ENCODE measurements around the gene SRGAP1. TPM values are rescaled to one million over a fixed set of nuclear protein-coding genes. Genes with fewer than 3 reads are reported as not detected.
A peak's percentile ranks its signal among the peaks of the same experiment; 100 is the strongest.

The SRGAP1 gene
- total and polyA plus RNA-seq, 2 of the 4 experiments (the other 2 are of a cell fraction), result 10.0 to 10.2 TPM

DNA sequence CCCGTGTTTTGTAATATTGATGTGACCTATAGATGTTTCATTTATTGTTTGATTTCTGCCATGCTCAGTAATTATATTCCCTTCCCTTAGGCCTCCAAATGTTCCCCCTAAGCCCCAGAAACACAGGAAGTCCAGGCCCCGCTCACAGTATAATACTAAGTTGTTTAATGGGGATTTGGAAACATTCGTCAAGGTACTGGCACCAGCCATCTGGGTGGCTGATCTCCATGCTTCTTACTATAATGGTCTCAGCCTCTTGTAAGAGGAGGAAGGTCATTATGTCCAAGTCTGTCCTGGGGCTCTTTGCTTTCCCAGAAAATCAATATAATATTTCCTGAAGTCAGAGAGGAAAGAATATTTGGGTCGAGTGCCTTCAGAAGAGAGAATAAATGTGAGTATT lies 246.7 kb downstream of the SRGAP1 start:
- Histone ChIP-seq H3K27me3 (ENCODE audit: control insufficient read depth, insufficient read depth, low read length) (no peaks in the 10 kb centered on the region), H3K56ac (ENCODE audit: extremely low read depth, insufficient read depth, low read length) (no peak overlapping the region), H3K27ac (ENCODE audit: insufficient read depth, low read length) (no peak overlapping the region), H2AK5ac (ENCODE audit: low read depth, low read length) (no peak overlapping the region), H4K5ac (ENCODE audit: low read depth, low read length) (peak overlapping the region; percentile 25; the same call in 1 of the 2 replicates), H2BK15ac (ENCODE audit: low read depth, low read length) (peak overlapping the region; percentile 29; the same call in 1 of the 3 replicates), H3K9me1 (ENCODE audit: insufficient read depth, low read length) (peaks cover 13% of the 10 kb centered on the region; the same call in 1 of the 2 replicates), H3K36me3 (ENCODE audit: control insufficient read depth, insufficient read depth, low read length) (peaks cover 10% of the 10 kb centered on the region), H3K23ac (ENCODE audit: low read depth, low read length) (no peak overlapping the region), H3K18ac (ENCODE audit: low read depth, low read length) (no peak overlapping the region; the same call in 1 of the 2 replicates), H3K9me3 (ENCODE audit: control insufficient read depth, insufficient read depth, low read length) (no peaks in the 10 kb centered on the region), H3K79me1 (ENCODE audit: low read depth in 1 of 2, low read length in 2 of 2) (peaks cover 18 to 45% of the 10 kb centered on the region in 2 experiments), H2AFZ (replicated peaks; ENCODE audit: low read length, poor library complexity) (no peak overlapping the region), H3K4me2 (ENCODE audit: low read depth, low read length) (no peak overlapping the region), H3K4me1 (ENCODE audit: control insufficient read depth, insufficient read depth, low read length) (peaks cover 19% of the 10 kb centered on the region), H3K4ac (ENCODE audit: low read depth, low read length) (peak overlapping the region; percentile 36; the same call in 1 of the 2 replicates), H4K8ac (ENCODE audit: low read depth in 2 of 2, low read length in 2 of 2) (0 out of 4 replicates have a peak overlapping the region, but pooled peaks of 1 of the 2 experiments have one; percentile 33), H2BK20ac (ENCODE audit: low read depth, low read length) (no peak overlapping the region), H2AK9ac (replicated peaks; ENCODE audit: low read depth, low read length, poor library complexity) (no peak overlapping the region), H3K14ac (replicated peaks; ENCODE audit: low read depth, low read length) (no peak overlapping the region), H2BK120ac (ENCODE audit: low read depth, low read length) (no peak overlapping the region), H3K4me3 (ENCODE audit: insufficient read depth, low read depth, low read length) (no peak overlapping the region), H2BK5ac (ENCODE audit: low read depth, low read length, poor library complexity, severe bottlenecking) (peak overlapping the region; percentile 94), H4K91ac (ENCODE audit: insufficient read depth, low read depth, low read length) (no peak overlapping the region), H3K9ac (ENCODE audit: low read depth, low read length) (no peak overlapping the region), H4K20me1 (ENCODE audit: insufficient read depth, low read length) (no peaks in the 10 kb centered on the region)
- TF ChIP-seq POLR2A (IDR thresholded peaks at IDR 0.05; ENCODE audit: low read depth, low read length), result no peak
- TF ChIP-seq CHD1 (IDR thresholded peaks at IDR 0.05; ENCODE audit: low read depth, low read length), result no peak
- TF ChIP-seq MAFK (IDR thresholded peaks at IDR 0.05; ENCODE audit: low read depth, low read length), result no peak
- no peak for TF ChIP-seq CEBPB (IDR thresholded peaks at IDR 0.05; ENCODE audit: low read depth, low read length)
- no peak for TF ChIP-seq SMC3 (IDR thresholded peaks at IDR 0.05; ENCODE audit: low read depth, low read length)
- TF ChIP-seq, protein P1, sequence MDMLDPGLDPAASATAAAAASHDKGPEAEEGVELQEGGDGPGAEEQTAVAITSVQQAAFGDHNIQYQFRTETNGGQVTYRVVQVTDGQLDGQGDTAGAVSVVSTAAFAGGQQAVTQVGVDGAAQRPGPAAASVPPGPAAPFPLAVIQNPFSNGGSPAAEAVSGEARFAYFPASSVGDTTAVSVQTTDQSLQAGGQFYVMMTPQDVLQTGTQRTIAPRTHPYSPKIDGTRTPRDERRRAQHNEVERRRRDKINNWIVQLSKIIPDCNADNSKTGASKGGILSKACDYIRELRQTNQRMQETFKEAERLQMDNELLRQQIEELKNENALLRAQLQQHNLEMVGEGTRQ (IDR thresholded peaks at IDR 0.05; ENCODE audit: low read depth, low read length), result no peak
- no CpG with 5 or more reads among the region's 4 CpGs for WGBS, 2 experiments (ENCODE audit: extremely low coverage in 2 of 2, insufficient read length in 1 of 2)
- intact Hi-C loops (cut with micrococcal nuclease), result no loop called here
- ChIA-PET CTCF (interaction anchor here (0.6 kb wide), 1 partner anchor 8 kb away, joined by 3 read pairs; no protein-coding TSS in a partner anchor), POLR2A (ENCODE audit: unreplicated experiment) (interaction anchor here (0.6 kb wide), 1 partner anchor 247 kb away, joined by 6 read pairs; no protein-coding TSS in a partner anchor)
- dilution Hi-C loops (cut with HindIII; ENCODE audit: low sequenced_read_pairs, unreplicated experiment), result no loop called here
- DNase-seq, result no peak
- no peak for ATAC-seq (ENCODE audit: low read depth)
- BruUV-seq (replicated peaks), result no TSS peak
- in situ Hi-C loops (cut with MboI; ENCODE audit: low sequenced_read_pairs), result no loop called here
